Neural cell (in vitro differentiated cells): Measurements from ENCODE around the gene CAMK2D. TPM values are rescaled to one million over a fixed set of nuclear protein-coding genes. Genes with fewer than 3 reads are reported as not detected.

Source experiments
- H2AFZ ChIP-seq: fragments of 200-600, 300-800 bp; sonication (generic), shearing (Covaris generic); 2 replicates; pipeline ENCODE4 v1.6.0; 2014; ENCODE audit warnings: low read depth, mild to moderate bottlenecking, antibody characterized with exemption, low read length, moderate library complexity
- H3F3A ChIP-seq: fragments of 200-600 bp; shearing (Covaris generic); 2 replicates; pipeline ENCODE4 v1.6.1; 2016; ENCODE audit warnings: mild to moderate bottlenecking, moderate library complexity, mixed read lengths, antibody characterized with exemption, low read length; ENCODE audit not compliant: insufficient read depth, poor library complexity, severe bottlenecking
- H3K27ac ChIP-seq: fragments of 200-600, 300-800 bp; sonication (generic), shearing (Covaris generic); 2 replicates; pipeline ENCODE4 v1.5.1; 2014; ENCODE audit warnings: mild to moderate bottlenecking, low read length, moderate library complexity
- H3K27me3 ChIP-seq: fragments of 300-800, 200-600 bp; sonication (generic), shearing (Covaris generic); 2 replicates; pipeline ENCODE4 v1.6.0; 2014; ENCODE audit warnings: mild to moderate bottlenecking, low read depth, low read length, moderate library complexity; ENCODE audit not compliant: insufficient read depth
- H3K36me3 ChIP-seq: fragments of 300-800, 200-600 bp; sonication (generic), shearing (Covaris generic); 2 replicates; pipeline ENCODE4 v1.5.1; 2014; ENCODE audit warnings: mild to moderate bottlenecking, antibody characterized with exemption, low read length, moderate library complexity; ENCODE audit not compliant: insufficient read depth
- H3K4me2 ChIP-seq: fragments of 300-800, 200-600 bp; sonication (generic), shearing (Covaris generic); 2 replicates; pipeline ENCODE4 v1.6.0; 2014; ENCODE audit warnings: mild to moderate bottlenecking, low read length
- H3K4me3 ChIP-seq: fragments of 300-800, 200-600 bp; sonication (generic), shearing (Covaris generic); 2 replicates; pipeline ENCODE4 v1.5.1; 2014; ENCODE audit warnings: mild to moderate bottlenecking, low read length, moderate library complexity
- H3K79me2 ChIP-seq: fragments of 200-600 bp; shearing (Covaris generic); replicated peaks from 2 replicates; pipeline ENCODE4 v1.6.0; 2014; ENCODE audit warnings: mild to moderate bottlenecking, low read length, moderate library complexity; ENCODE audit not compliant: insufficient read depth
- H3K9ac ChIP-seq: fragments of 300-800, 200-600 bp; sonication (generic), shearing (Covaris generic); 2 replicates; pipeline ENCODE4 v1.6.1; 2016; ENCODE audit warnings: mild to moderate bottlenecking, low read length, mixed read lengths
- H3K9me2 ChIP-seq: fragments of 200-600 bp; shearing (Covaris generic); 2 replicates; pipeline ENCODE4 v1.6.1; 2016; ENCODE audit warnings: mild to moderate bottlenecking, low read length, mixed read lengths; ENCODE audit not compliant: insufficient read depth
- H3K9me3 ChIP-seq: fragments of 200-600, 300-800 bp; sonication (generic), shearing (Covaris generic); 2 replicates; pipeline ENCODE4 v1.6.1; 2016; ENCODE audit warnings: mild to moderate bottlenecking, mixed run types, low read length, moderate library complexity, mixed read lengths
- H4K20me1 ChIP-seq: fragments of 200-600 bp; shearing (Covaris generic); 2 replicates; pipeline ENCODE4 v1.6.1; 2016; ENCODE audit warnings: mild to moderate bottlenecking, mixed run types; ENCODE audit not compliant: insufficient read depth
- EP300 ChIP-seq: fragments of 450-650 bp; conservative IDR thresholded peaks from 2 replicates; pipeline ENCODE4 v1.6.1; 2014; ENCODE audit warnings: antibody characterized with exemption, mild to moderate bottlenecking, moderate library complexity; ENCODE audit not compliant: poor library complexity, severe bottlenecking
- EZH2 ChIP-seq: fragments of 200-600, 300-800 bp; shearing (Covaris generic), sonication (generic); IDR thresholded peaks from 2 replicates; pipeline ENCODE4 v1.6.1; 2014; ENCODE audit warnings: antibody characterized with exemption, low read length, borderline replicate concordance, mild to moderate bottlenecking; ENCODE audit not compliant: insufficient read depth, poor library complexity, severe bottlenecking
- MXI1 ChIP-seq: fragments of 450-650 bp; conservative IDR thresholded peaks from 2 replicates; pipeline ENCODE4 v1.6.1; 2014; ENCODE audit warnings: antibody characterized with exemption, mild to moderate bottlenecking; ENCODE audit not compliant: poor library complexity, severe bottlenecking
- POLR2AphosphoS5 ChIP-seq: IDR thresholded peaks from 2 replicates; pipeline ENCODE4 v1.6.1; 2012
- RAD21 ChIP-seq: fragments of 450-650 bp; conservative IDR thresholded peaks from 2 replicates; pipeline ENCODE4 v1.6.1; 2014; ENCODE audit warnings: antibody characterized with exemption, mild to moderate bottlenecking, moderate library complexity
- REST ChIP-seq: IDR thresholded peaks from 2 replicates; pipeline ENCODE4 v1.6.1; 2012; ENCODE audit warnings: borderline replicate concordance
- SMC3 ChIP-seq: fragments of 450-650 bp; conservative IDR thresholded peaks from 2 replicates; pipeline ENCODE4 v1.6.1; 2014; ENCODE audit warnings: antibody characterized with exemption, mild to moderate bottlenecking, moderate library complexity; ENCODE audit not compliant: poor library complexity
- TAF1 ChIP-seq: IDR thresholded peaks from 2 replicates; pipeline ENCODE4 v1.6.1; 2012; ENCODE audit warnings: low read depth
- polyA plus RNA-seq: library from polyadenylated mRNA; depleted of rRNA; stranded (reverse); fragments of >200 nt; gene quantifications from 2 replicates; pipeline ENCODE4 v1.2.3, GENCODE V29; 2014
- TF ChIP-seq, protein P1 (sequence below): fragments of 450-650 bp; IDR thresholded peaks from 2 replicates; pipeline ENCODE4 v1.5.1; 2014; ENCODE audit warnings: antibody characterized with exemption, mild to moderate bottlenecking, moderate library complexity; ENCODE audit not compliant: poor library complexity, severe bottlenecking

The CAMK2D gene
- polyA plus RNA-seq, 1 donor from 2014 or later, result 27.1 TPM

DNA sequence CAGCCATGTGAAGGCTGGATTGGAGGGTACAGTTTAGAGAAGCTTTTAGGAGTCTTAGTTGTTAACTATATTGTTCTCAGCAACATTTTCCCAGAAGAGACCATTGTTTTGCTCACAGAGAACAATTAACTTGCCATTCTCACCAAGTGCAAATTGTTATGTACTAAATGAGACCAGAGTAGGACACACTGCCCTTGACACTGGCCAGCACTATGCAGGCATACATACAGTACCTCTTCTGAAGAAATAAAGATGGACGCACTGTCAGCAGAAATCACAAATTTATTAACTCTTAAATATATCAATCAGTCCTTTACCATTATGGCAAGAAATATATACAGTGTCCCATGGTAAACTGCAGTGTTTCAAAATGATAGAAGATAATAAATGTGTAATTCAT, 309.4 kb downstream of the CAMK2D start:
- no peak for TF ChIP-seq EZH2
- TF ChIP-seq MXI1, result no peak
- no peak for TF ChIP-seq EP300
- TF ChIP-seq POLR2AphosphoS5, result no peak
- no peak for TF ChIP-seq REST
- TF ChIP-seq, protein P1, sequence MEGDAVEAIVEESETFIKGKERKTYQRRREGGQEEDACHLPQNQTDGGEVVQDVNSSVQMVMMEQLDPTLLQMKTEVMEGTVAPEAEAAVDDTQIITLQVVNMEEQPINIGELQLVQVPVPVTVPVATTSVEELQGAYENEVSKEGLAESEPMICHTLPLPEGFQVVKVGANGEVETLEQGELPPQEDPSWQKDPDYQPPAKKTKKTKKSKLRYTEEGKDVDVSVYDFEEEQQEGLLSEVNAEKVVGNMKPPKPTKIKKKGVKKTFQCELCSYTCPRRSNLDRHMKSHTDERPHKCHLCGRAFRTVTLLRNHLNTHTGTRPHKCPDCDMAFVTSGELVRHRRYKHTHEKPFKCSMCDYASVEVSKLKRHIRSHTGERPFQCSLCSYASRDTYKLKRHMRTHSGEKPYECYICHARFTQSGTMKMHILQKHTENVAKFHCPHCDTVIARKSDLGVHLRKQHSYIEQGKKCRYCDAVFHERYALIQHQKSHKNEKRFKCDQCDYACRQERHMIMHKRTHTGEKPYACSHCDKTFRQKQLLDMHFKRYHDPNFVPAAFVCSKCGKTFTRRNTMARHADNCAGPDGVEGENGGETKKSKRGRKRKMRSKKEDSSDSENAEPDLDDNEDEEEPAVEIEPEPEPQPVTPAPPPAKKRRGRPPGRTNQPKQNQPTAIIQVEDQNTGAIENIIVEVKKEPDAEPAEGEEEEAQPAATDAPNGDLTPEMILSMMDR, result no peak
- TF ChIP-seq TAF1, result no peak
- no peak for TF ChIP-seq RAD21
- TF ChIP-seq SMC3, result no peak
- Histone ChIP-seq H3K4me3 (no peak overlapping the region), H3K27me3 (no peaks in the 10 kb centered on the region)

GRCh38 chr4:113450295-113451080, 311.1 kb downstream of the CAMK2D start:
- TF ChIP-seq, protein P1, result no peak
- TF ChIP-seq POLR2AphosphoS5, result no peak
- no peak for TF ChIP-seq EP300
- TF ChIP-seq EZH2, result no peak
- TF ChIP-seq REST, result no peak
- no peak for TF ChIP-seq MXI1
- no peak for TF ChIP-seq RAD21
- TF ChIP-seq TAF1, result no peak
- no peak for TF ChIP-seq SMC3
- Histone ChIP-seq H3K27ac (no peak overlapping the region), H2AFZ (no peak overlapping the region), H3K36me3 (no peaks in the 10 kb centered on the region), H3K9ac (no peak overlapping the region), H3K4me3 (no peak overlapping the region), H4K20me1 (no peaks in the 10 kb centered on the region), H3F3A (no peaks in the 10 kb centered on the region), H3K79me2 (no peaks in the 10 kb centered on the region), H3K9me3 (no peaks in the 10 kb centered on the region), H3K27me3 (no peaks in the 10 kb centered on the region), H3K9me2 (no peaks in the 10 kb centered on the region), H3K4me2 (no peak overlapping the region)

More for the DNA sequence above, 309.4 kb downstream of the CAMK2D start:
- Histone ChIP-seq H3K9ac (no peak overlapping the region), H3K79me2 (no peaks in the 10 kb centered on the region), H2AFZ (no peak overlapping the region), H4K20me1 (no peaks in the 10 kb centered on the region), H3K4me2 (no peak overlapping the region), H3F3A (no peaks in the 10 kb centered on the region), H3K9me2 (no peaks in the 10 kb centered on the region), H3K27ac (no peak overlapping the region), H3K9me3 (no peaks in the 10 kb centered on the region), H3K36me3 (no peaks in the 10 kb centered on the region)
